Muscle of leg (tissue), 11 donors: Measurements from ENCODE around the gene FCF1. TPM values are rescaled to one million over a fixed set of nuclear protein-coding genes. Genes with fewer than 3 reads are reported as not detected.

ENCODE experiments used
- DNase-seq: peaks from one replicate; pipeline ENCODE4 v3.0.0; 2013
- H3K27ac ChIP-seq: one replicate; pipeline ENCODE4 v1.5.1; 2013; ENCODE audit warnings: mild to moderate bottlenecking, low read length, control low read depth
- H3K27me3 ChIP-seq: one replicate; pipeline ENCODE4 v1.6.1; 2013; ENCODE audit warnings: low read length; ENCODE audit not compliant: control insufficient read depth, insufficient read depth
- H3K36me3 ChIP-seq: one replicate; pipeline ENCODE4 v1.6.1; 2013; ENCODE audit warnings: low read length; ENCODE audit not compliant: control insufficient read depth, insufficient read depth
- H3K4me1 ChIP-seq: one replicate; pipeline ENCODE4 v1.6.1; 2013; ENCODE audit warnings: low read length; ENCODE audit not compliant: control insufficient read depth, insufficient read depth
- H3K4me3 ChIP-seq: one replicate; pipeline ENCODE4 v1.5.1; 2013; ENCODE audit warnings: low read length, control low read depth
- H3K9me3 ChIP-seq: replicated peaks from 2 replicates; pipeline ENCODE4 v1.6.1; 2013; ENCODE audit warnings: low read depth, low read length; ENCODE audit not compliant: control insufficient read depth
- WGBS: methylation state at CpG from one replicate; pipeline ENCODE4 v1.1.5; 2013; ENCODE audit warnings: missing lambda C conversion rate; ENCODE audit not compliant: insufficient coverage; 5-methylcytosine and 5-hydroxymethylcytosine counted together
- polyA plus RNA-seq, 8 donors: library from polyadenylated mRNA; unstranded; fragments of 120-200 nt; gene quantifications; one replicate each; pipeline versions ENCODE4 v1.2.1 to v1.2.3, GENCODE V29; 2013; ENCODE audit warnings: inconsistent platforms in 1 of 8, low replicate concordance in 1 of 8; ENCODE audit not compliant: insufficient read length in 8 of 8, insufficient read depth in 1 of 8
- total RNA-seq: library from RNA; stranded (reverse); fragments of 120-200 nt; gene quantifications from one replicate; pipeline ENCODE4 v1.2.4, GENCODE V29; 2013

FCF1 gene
- total and polyA plus RNA-seq, 9 donors: 21.9 to 49.0 (median 38.4) TPM

DNA sequence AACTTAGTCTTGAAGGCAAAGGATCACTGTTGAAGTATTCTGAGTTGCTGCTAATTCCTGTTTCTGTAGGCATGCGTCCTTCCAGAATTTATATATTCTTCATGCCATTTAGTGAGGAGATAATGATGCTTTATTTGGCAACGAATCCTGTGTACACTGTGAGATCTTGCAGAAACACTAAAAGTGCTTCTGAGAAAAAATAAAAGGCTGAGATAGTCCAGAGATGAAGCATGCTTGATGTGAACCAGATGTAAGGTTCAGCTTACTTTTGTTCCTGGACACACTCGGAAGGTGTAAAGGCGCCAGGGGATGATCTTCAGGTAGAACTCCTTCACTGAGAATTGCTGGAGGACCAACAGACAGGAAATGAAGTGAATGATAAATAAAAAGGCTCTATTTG, 39.2 kb upstream of the FCF1 start:
- Histone ChIP-seq H3K36me3 (peaks cover 59% of the 10 kb centered on the region), H3K27ac (no peak overlapping the region), H3K4me3 (no peak overlapping the region), H3K9me3 (no peaks in the 10 kb centered on the region), H3K4me1 (no peaks in the 10 kb centered on the region), H3K27me3 (no peaks in the 10 kb centered on the region)
- no peak for DNase-seq
- WGBS: 51% methylated on average over 3 of the region's 4 CpGs

GRCh38 chr14:74675219-74675618, 37.7 kb upstream of the FCF1 start:
- Histone ChIP-seq H3K27ac (no peak overlapping the region), H3K4me3 (no peak overlapping the region), H3K27me3 (no peaks in the 10 kb centered on the region), H3K4me1 (no peaks in the 10 kb centered on the region), H3K9me3 (no peaks in the 10 kb centered on the region), H3K36me3 (peaks cover 49% of the 10 kb centered on the region)
- no peak for DNase-seq

DNA sequence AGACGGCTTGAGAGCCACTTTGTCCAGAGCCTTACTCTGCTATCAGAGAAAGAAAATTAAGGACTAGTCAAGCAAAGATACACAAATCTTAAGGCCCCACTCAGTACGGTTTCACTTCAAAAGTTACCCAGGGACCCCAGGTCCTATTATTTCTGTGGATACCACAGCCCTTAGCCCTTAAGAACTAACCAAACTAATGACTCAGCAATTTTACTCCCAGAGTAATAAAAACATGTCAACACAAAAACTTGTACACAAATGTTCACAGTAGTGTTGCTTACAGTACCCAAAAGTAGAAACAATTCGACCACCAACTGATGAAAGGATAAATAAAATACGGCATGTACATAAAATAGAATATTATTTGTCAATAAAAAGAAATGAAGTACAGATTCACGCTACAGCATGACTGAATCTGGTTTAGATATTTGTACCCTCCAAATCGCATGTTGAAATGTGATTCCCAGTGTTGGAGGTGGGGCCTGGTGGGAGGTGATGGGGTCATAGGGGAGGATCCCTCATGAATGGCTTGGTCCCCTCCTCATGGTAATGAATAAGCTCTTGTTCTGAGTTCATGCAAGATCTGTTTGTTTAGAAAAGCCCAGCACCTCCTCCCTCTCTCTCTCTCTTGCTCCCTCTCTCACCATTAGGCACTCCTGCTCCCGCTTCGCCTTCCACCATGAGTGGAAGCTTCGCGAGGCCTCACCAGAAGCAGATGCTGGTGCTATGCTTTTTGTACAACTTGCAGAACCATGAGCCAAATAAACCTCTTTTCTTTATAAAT, 30.6 kb upstream of the FCF1 start:
- Histone ChIP-seq H3K36me3 (peaks cover 38% of the 10 kb centered on the region), H3K4me1 (no peaks in the 10 kb centered on the region), H3K27ac (no peak overlapping the region), H3K27me3 (no peaks in the 10 kb centered on the region), H3K9me3 (no peaks in the 10 kb centered on the region), H3K4me3 (no peak overlapping the region)
- no peak for DNase-seq
- WGBS: 81% methylated on average over 7 of the region's 10 CpGs

DNA sequence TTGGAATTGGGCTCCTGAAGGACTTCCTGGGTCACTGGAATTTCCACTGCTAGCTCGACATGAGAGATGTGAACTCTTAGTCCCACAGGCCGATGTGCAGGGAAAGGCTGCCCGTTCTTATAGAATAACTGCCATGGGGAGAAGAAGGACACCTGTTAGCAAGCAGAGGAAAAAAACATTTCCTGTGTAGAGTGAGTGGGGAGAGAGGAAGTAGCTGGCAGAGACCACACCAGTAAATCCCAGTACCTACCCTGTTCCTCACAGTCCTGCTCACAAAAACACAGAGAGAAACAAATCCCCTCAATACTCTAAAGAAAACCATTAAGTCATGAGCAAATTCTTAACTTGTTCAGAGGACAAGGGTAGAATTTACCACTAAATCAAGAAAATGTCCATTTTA, 29.5 kb upstream of the FCF1 start:
- Histone ChIP-seq H3K36me3 (peaks cover 37% of the 10 kb centered on the region), H3K4me1 (no peaks in the 10 kb centered on the region), H3K27me3 (no peaks in the 10 kb centered on the region), H3K4me3 (no peak overlapping the region), H3K27ac (no peak overlapping the region), H3K9me3 (no peaks in the 10 kb centered on the region)
- 82% methylated on average over 3 of the region's 3 CpGs for whole genome bisulfite sequencing
- no peak for DNase-seq

GRCh38 chr14:74684434-74684833, 28.5 kb upstream of the FCF1 start:
- Histone ChIP-seq H3K4me3 (no peak overlapping the region), H3K36me3 (peaks cover 39% of the 10 kb centered on the region), H3K9me3 (no peaks in the 10 kb centered on the region), H3K27ac (no peak overlapping the region), H3K4me1 (no peaks in the 10 kb centered on the region), H3K27me3 (no peaks in the 10 kb centered on the region)
- WGBS: 86% methylated on average over 1 of the region's 12 CpGs
- DNase-seq: peak; percentile 19

- DNase-seq: no peak
- Histone ChIP-seq H3K4me1 (no peaks in the 10 kb centered on the region), H3K27me3 (no peaks in the 10 kb centered on the region), H3K36me3 (peaks cover 42% of the 10 kb centered on the region), H3K9me3 (no peaks in the 10 kb centered on the region), H3K4me3 (no peak overlapping the region), H3K27ac (no peak overlapping the region)
- 88% methylated on average over 2 of the region's 2 CpGs for WGBS
These were observed 27.9 kb upstream of the FCF1 start for GRCh38 chr14:74685056-74685455.

DNA sequence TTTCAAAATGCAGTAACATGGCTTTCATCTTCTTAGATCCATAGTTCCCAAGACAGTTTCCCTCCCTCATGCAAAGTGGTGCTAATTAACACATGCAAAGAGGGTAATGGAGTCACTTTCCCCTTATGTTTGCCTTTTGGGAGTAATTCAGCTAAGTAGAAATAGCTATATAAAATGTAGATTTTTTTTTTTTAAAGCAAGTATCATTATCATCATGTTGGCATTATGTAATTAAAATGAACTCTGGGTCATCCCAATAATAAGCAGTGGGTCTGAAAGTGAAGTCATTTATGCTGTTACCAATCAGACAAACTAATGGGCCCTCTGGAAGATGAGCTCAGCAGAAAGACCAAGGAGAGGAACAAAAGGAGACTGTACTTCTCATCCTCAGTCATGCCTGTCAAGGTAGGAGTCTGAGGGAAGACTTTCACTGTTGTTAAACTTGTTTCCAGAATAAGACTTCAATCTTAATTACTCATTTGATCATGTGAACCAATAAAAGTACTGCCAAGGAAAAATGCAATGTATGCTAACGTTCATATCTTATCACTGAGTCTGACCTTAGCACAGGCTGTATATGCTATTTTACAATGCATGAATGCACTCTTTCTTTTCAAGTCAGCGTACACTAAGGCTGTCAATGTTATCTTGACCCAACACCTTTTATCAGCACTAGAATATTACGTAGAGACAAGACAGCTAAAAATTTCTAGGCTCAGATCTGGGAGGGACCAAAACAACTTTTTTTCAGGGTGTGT, 26.8 kb upstream of the FCF1 start:
- peaks cover 45% of the 10 kb centered on the region for H3K36me3 ChIP-seq
- no peaks in the 10 kb centered on the region for H3K4me1 ChIP-seq
- 86% methylated on average over 1 of the region's 3 CpGs for WGBS
- H3K27ac ChIP-seq: no peak overlapping the region
- no peak for DNase-seq
- no peaks in the 10 kb centered on the region for H3K9me3 ChIP-seq
- H3K27me3 ChIP-seq: no peaks in the 10 kb centered on the region
- no peak overlapping the region for H3K4me3 ChIP-seq

DNA sequence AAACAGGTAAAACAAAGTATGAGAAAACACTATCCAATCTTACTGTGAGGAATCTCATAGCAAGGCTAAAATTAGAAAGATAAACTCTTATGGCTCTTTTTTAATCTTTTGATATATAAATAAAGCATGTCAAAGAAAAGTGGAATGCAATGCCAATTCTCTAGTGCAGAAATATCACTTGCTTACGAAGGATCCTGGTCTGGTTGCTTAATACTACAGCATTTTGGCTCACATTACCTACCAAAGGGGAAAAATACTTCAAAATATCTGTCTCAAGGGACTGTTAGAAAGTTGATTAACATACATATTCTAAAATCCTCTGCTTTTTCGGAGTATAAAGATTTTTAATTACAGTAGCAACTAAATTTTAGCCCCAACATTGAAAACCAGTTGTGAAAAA, 21.5 kb upstream of the FCF1 start:
- DNase-seq: no peak
- Histone ChIP-seq H3K27me3 (no peaks in the 10 kb centered on the region), H3K4me3 (no peak overlapping the region), H3K27ac (no peak overlapping the region), H3K4me1 (no peaks in the 10 kb centered on the region), H3K36me3 (peaks cover 13% of the 10 kb centered on the region), H3K9me3 (no peaks in the 10 kb centered on the region)
- no CpG with 5 or more reads among the region's 2 CpGs for WGBS

GRCh38 chr14:74693191-74693590, 19.8 kb upstream of the FCF1 start:
- Histone ChIP-seq H3K9me3 (no peaks in the 10 kb centered on the region), H3K27ac (no peak overlapping the region), H3K27me3 (no peaks in the 10 kb centered on the region), H3K36me3 (peaks cover 9% of the 10 kb centered on the region), H3K4me3 (no peak overlapping the region), H3K4me1 (no peaks in the 10 kb centered on the region)
- no CpG with 5 or more reads among the region's 3 CpGs for WGBS
- no peak for DNase-seq

GRCh38 chr14:74695406-74695805, 17.5 kb upstream of the FCF1 start:
- Histone ChIP-seq H3K27me3 (no peaks in the 10 kb centered on the region), H3K36me3 (peaks cover 5% of the 10 kb centered on the region), H3K4me3 (no peak overlapping the region), H3K9me3 (no peaks in the 10 kb centered on the region), H3K27ac (no peak overlapping the region), H3K4me1 (no peaks in the 10 kb centered on the region)
- no peak for DNase-seq
- 93% methylated on average over 2 of the region's 4 CpGs for WGBS
